Cardiac muscle cell (in vitro differentiated cells and primary cell): ENCODE results near the gene AQP6. TPM values are rescaled to one million over a fixed set of nuclear protein-coding genes. Genes with fewer than 3 reads are reported as not detected.

Experiments
- DNase-seq, 2 donors: peaks; one replicate each; pipeline versions ENCODE4 v3.0.0 to v3.0.0-alpha.2; 2010 to 2017; ENCODE audit warnings: low read depth in 1 of 2, low spot score in 1 of 2
- H3K27ac ChIP-seq: fragments of 200-600 bp; sonication (generic); 2 replicates; pipeline ENCODE4 v1.5.1; 2016
- H3K27me3 ChIP-seq: fragments of 200-600 bp; sonication (generic); 2 replicates; pipeline ENCODE4 v1.6.0; 2016; ENCODE audit warnings: control low read depth
- H3K36me3 ChIP-seq: fragments of 200-600 bp; sonication (generic); 2 replicates; pipeline ENCODE4 v1.5.1; 2016; ENCODE audit warnings: control low read depth
- H3K4me1 ChIP-seq: fragments of 200-600 bp; sonication (generic); 2 replicates; pipeline ENCODE4 v1.8.1; 2017; ENCODE audit warnings: low read depth, mild to moderate bottlenecking, mixed run types
- H3K4me3 ChIP-seq: fragments of 200-600 bp; sonication (generic); 2 replicates; pipeline ENCODE4 v1.5.1; 2016; ENCODE audit warnings: mild to moderate bottlenecking
- H3K9me3 ChIP-seq: fragments of 200-600 bp; sonication (generic); 2 replicates; pipeline ENCODE4 v1.5.1; 2017; ENCODE audit warnings: low read depth, mild to moderate bottlenecking, control low read depth
- polyA plus RNA-seq: library from polyadenylated mRNA; unstranded; fragments of >200 nt; fragmentation: Nextera tagmentation; extraction: Ambion mirVana; gene quantifications from 2 replicates; pipeline ENCODE4 v1.2.1, GENCODE V29; 2016
- total RNA-seq: library from RNA; depleted of rRNA; stranded (reverse); fragments of >200 nt; gene quantifications from 2 replicates; pipeline ENCODE4 v1.2.3, GENCODE V29; 2016
- TF ChIP-seq, protein P1 (sequence below): IDR thresholded peaks from 2 replicates; pipeline ENCODE4 v1.5.1; 2012; ENCODE audit warnings: low read depth, mild to moderate bottlenecking, low read length

AQP6 gene
- total and polyA plus RNA-seq, 2 experiments from 2014 or later, result 0.26 to 1.8 TPM

GRCh38 chr12:49947593-49948226, 25.0 kb upstream of the AQP6 start:
- H3K4me3 ChIP-seq, result no peak overlapping the region
- TF ChIP-seq, protein P1, sequence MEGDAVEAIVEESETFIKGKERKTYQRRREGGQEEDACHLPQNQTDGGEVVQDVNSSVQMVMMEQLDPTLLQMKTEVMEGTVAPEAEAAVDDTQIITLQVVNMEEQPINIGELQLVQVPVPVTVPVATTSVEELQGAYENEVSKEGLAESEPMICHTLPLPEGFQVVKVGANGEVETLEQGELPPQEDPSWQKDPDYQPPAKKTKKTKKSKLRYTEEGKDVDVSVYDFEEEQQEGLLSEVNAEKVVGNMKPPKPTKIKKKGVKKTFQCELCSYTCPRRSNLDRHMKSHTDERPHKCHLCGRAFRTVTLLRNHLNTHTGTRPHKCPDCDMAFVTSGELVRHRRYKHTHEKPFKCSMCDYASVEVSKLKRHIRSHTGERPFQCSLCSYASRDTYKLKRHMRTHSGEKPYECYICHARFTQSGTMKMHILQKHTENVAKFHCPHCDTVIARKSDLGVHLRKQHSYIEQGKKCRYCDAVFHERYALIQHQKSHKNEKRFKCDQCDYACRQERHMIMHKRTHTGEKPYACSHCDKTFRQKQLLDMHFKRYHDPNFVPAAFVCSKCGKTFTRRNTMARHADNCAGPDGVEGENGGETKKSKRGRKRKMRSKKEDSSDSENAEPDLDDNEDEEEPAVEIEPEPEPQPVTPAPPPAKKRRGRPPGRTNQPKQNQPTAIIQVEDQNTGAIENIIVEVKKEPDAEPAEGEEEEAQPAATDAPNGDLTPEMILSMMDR, result no peak
- H3K27me3 ChIP-seq, result peaks cover 7% of the 10 kb centered on the region
- H3K36me3 ChIP-seq, result no peaks in the 10 kb centered on the region
- no peaks in the 10 kb centered on the region for H3K4me1 ChIP-seq
- DNase-seq, result no peak
- no peaks in the 10 kb centered on the region for H3K9me3 ChIP-seq
- no peak overlapping the region for H3K27ac ChIP-seq

DNA sequence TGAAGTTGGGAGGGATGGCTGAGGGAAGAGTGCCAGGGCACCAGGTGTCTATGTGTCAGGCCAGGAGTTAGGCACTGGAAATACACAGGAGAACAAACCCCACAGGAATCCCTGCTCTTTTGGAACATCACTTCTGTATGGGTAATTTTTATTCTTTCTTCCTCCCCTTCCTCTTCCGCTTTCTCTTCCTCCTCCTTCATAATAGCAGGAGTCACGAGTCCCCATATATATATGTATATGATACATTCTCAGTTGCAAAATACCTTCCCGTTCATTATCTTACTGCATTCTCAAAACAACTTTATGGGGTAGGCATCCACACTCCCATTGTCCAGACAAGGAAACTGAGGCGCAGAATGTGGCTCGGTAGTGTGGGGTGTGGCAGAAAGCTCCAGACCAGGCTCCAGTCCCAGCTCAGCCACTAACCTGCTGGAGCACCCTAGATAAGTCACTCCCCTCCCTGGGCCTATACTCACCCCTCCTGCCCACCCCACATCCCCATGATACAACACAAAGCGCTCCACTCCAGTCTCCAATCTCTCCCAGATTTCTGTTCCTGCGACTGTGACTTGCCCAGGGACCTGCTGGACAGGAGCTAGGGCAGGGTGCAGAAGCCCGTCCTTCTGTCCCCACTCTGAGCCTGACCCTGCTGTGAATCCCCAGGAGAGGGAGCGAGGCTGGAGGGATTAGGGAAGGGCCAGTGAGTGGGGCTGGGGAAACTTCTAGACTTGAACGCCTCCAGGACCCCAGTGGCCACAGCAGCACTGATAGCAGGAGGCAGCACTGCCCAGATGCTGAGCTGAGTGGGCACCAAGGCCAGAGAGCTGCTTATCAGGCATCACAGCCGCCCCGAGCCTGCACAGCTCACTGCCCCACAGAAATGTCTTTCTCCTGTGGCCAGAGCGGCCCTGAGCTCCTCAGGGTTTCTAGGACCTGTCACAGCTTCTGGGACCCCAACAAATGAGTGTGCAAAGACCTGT, 23.6 kb upstream of the AQP6 start:
- Histone ChIP-seq H3K36me3 (no peaks in the 10 kb centered on the region), H3K4me1 (no peaks in the 10 kb centered on the region), H3K27me3 (peaks cover 7% of the 10 kb centered on the region), H3K4me3 (no peak overlapping the region), H3K9me3 (no peaks in the 10 kb centered on the region), H3K27ac (no peak overlapping the region)
- no peak for DNase-seq
- TF ChIP-seq, protein P1, result no peak

DNA sequence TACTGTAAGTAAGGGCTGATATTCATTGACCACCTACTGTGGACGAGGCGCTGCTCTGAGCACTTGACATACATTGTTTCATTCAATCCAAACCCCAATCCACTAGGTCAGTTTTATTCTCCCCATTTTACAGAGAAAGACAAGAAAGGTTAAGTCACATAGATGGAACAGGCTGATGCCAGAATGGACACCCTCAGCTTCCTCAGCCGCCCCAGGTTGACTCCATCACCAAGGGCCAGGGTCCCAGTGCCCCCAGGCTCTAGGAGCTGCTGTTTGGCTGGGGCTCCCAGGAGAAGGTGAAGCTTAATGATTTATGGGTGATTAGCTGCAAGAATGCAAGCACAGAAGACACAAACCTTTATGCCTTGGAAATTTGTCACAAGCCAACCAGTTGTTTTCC, 22.9 kb upstream of the AQP6 start:
- Histone ChIP-seq H3K36me3 (no peaks in the 10 kb centered on the region), H3K27me3 (peaks cover under 1% of the 10 kb centered on the region), H3K4me3 (no peak overlapping the region), H3K9me3 (no peaks in the 10 kb centered on the region), H3K27ac (no peak overlapping the region), H3K4me1 (no peaks in the 10 kb centered on the region)
- no peak for DNase-seq
- TF ChIP-seq, protein P1, result no peak

DNA sequence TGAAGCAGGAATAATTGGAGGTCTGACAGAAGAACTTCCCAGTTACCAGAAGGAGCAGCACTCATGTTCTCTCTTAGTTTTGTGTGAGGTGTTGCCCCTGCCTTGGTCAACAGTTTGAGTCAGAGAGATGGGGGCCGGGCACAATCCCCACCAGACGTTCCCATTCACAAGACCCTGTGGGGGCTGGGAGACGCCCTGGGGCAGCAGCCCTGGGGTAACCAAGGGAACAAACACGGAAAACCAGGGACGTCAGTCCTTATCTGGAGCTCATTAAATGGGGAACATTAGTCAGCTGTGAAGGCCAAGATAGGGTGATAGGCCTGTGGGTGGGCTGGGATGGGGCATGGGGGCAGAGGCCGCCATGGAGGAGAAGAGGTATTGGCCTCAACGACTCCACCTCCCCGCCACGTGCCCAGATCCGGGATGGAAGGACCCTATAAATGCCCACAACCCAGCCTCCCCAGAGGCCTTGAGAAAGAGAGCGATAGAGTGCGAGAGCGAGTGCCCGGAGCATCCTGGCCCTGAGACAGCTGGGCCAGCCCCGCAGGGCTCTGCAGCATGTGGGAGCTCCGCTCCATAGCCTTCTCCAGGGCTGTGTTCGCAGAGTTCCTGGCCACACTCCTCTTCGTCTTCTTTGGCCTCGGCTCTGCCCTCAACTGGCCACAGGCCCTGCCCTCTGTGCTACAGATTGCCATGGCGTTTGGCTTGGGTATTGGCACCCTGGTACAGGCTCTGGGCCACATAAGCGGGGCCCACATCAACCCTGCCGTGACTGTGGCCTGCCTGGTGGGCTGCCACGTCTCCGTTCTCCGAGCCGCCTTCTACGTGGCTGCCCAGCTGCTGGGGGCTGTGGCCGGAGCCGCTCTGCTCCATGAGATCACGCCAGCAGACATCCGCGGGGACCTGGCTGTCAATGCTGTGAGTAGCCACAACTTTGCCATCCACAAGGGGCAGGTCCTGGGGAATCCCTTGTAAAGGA, 22.2 kb upstream of the AQP6 start, which contains the start of gene AQP2:
Gene AQP2 (plus strand): TSS at position 465 of the 979 bp plus-strand sequence. CDS start 94 bp downstream, at position 559.
- no peak within 1 kb of the TSS for H3K27ac ChIP-seq
- no peaks in the 10 kb centered on the region for H3K9me3 ChIP-seq
- peak in 1 of 2 donors; percentile 64 for DNase-seq
- H3K36me3 ChIP-seq, result no peaks in the 10 kb centered on the region
- H3K4me3 ChIP-seq, result no peak within 1 kb of the TSS
- H3K27me3 ChIP-seq, result peaks cover 4% of the 10 kb centered on the region
- TF ChIP-seq, protein P1, result no peak
- no peaks in the 10 kb centered on the region for H3K4me1 ChIP-seq
